SK-N-SH treated with all-trans-retinoic acid at 6 μM for 48 hours (cell line): Measurements from ENCODE around the gene ZNF24.

Experiments used
- ARNTL ChIP-seq: fragments of 450-650 bp; formaldehyde crosslinking; IDR thresholded peaks from 2 replicates; pipeline ENCODE4 v1.5.0; 2020; ENCODE audit warnings: low read depth, mild to moderate bottlenecking, moderate library complexity, borderline replicate concordance
- CREB5 ChIP-seq: fragments of 250-450 bp; sonication (Bioruptor Pico); IDR thresholded peaks from 2 replicates; pipeline ENCODE4 v1.5.1; 2020; ENCODE audit warnings: low read depth, mild to moderate bottlenecking, moderate library complexity
- PATZ1 ChIP-seq: fragments of 250-450 bp; sonication (Bioruptor Pico); IDR thresholded peaks from 2 replicates; pipeline ENCODE4 v1.8.0; 2020; ENCODE audit warnings: mild to moderate bottlenecking, moderate library complexity, borderline replicate concordance
- PPARA ChIP-seq: fragments of 250-450 bp; sonication (Bioruptor Pico); IDR thresholded peaks from 2 replicates; pipeline ENCODE4 v1.5.0; 2020; ENCODE audit warnings: mild to moderate bottlenecking, borderline replicate concordance
- RARB ChIP-seq: fragments of 250-450 bp; sonication (Bioruptor Pico); IDR thresholded peaks from 2 replicates; pipeline ENCODE4 v1.8.0; 2021; ENCODE audit warnings: mild to moderate bottlenecking, moderate library complexity
- SNAI2 ChIP-seq: fragments of 250-450 bp; sonication (Bioruptor Pico); IDR thresholded peaks from 2 replicates; pipeline ENCODE4 v1.5.0; 2020; ENCODE audit warnings: mild to moderate bottlenecking, moderate library complexity
- TOX ChIP-seq: fragments of 250-450 bp; sonication (Bioruptor Pico); IDR thresholded peaks from 2 replicates; pipeline ENCODE4 v1.8.0; 2021; ENCODE audit warnings: mild to moderate bottlenecking, moderate library complexity, borderline replicate concordance
- ZFP3 ChIP-seq: fragments of 250-450 bp; sonication (Bioruptor Pico); IDR thresholded peaks from 2 replicates; pipeline ENCODE4 v1.5.0; 2020; ENCODE audit warnings: mild to moderate bottlenecking, moderate library complexity
- ZFP30 ChIP-seq: fragments of 450-650 bp; formaldehyde crosslinking; IDR thresholded peaks from 2 replicates; pipeline ENCODE4 v1.5.0; 2022; ENCODE audit warnings: mild to moderate bottlenecking, moderate library complexity
- ZNF8 ChIP-seq: fragments of 450-650 bp; formaldehyde crosslinking; IDR thresholded peaks from 2 replicates; pipeline ENCODE4 v1.5.0; 2020; ENCODE audit warnings: mild to moderate bottlenecking, moderate library complexity
- TF ChIP-seq, protein P1 (sequence below): fragments of 250-450 bp; sonication (Bioruptor Pico); IDR thresholded peaks from 2 replicates; pipeline ENCODE4 v1.5.0; 2020; ENCODE audit warnings: mild to moderate bottlenecking, moderate library complexity

- TF ChIP-seq SNAI2 (CRISPR knock-in tag) = no peak
- no peak for TF ChIP-seq TOX (CRISPR knock-in tag)
- TF ChIP-seq, protein P1, sequence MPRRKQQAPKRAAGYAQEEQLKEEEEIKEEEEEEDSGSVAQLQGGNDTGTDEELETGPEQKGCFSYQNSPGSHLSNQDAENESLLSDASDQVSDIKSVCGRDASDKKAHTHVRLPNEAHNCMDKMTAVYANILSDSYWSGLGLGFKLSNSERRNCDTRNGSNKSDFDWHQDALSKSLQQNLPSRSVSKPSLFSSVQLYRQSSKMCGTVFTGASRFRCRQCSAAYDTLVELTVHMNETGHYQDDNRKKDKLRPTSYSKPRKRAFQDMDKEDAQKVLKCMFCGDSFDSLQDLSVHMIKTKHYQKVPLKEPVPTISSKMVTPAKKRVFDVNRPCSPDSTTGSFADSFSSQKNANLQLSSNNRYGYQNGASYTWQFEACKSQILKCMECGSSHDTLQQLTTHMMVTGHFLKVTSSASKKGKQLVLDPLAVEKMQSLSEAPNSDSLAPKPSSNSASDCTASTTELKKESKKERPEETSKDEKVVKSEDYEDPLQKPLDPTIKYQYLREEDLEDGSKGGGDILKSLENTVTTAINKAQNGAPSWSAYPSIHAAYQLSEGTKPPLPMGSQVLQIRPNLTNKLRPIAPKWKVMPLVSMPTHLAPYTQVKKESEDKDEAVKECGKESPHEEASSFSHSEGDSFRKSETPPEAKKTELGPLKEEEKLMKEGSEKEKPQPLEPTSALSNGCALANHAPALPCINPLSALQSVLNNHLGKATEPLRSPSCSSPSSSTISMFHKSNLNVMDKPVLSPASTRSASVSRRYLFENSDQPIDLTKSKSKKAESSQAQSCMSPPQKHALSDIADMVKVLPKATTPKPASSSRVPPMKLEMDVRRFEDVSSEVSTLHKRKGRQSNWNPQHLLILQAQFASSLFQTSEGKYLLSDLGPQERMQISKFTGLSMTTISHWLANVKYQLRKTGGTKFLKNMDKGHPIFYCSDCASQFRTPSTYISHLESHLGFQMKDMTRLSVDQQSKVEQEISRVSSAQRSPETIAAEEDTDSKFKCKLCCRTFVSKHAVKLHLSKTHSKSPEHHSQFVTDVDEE = no peak
- no peak for TF ChIP-seq ZFP3 (CRISPR knock-in tag)
- TF ChIP-seq ARNTL = no peak
- TF ChIP-seq PPARA (CRISPR knock-in tag) = no peak
- TF ChIP-seq ZFP30 (CRISPR knock-in tag) = no peak
- TF ChIP-seq PATZ1 (CRISPR knock-in tag) = no peak
- TF ChIP-seq CREB5 (CRISPR knock-in tag) = no peak
- TF ChIP-seq RARB (CRISPR knock-in tag) = no peak
- TF ChIP-seq ZNF8 (CRISPR knock-in tag) = no peak
Observed at GRCh38 chr18:35296060-35296459, 48.2 kb downstream of the ZNF24 start.
